HG02840 (cell line): ENCODE data around the gene WNT11.

Source experiments
- ATAC-seq: cut with Tn5 transposase; IDR thresholded peaks from one replicate; pipeline ENCODE4 v1.9.1; 2021; ENCODE audit warnings: mild to moderate bottlenecking, moderate library complexity, moderate number of reproducible peaks; ENCODE audit not compliant: unreplicated experiment, low FRiP score

WNT11 gene

DNA sequence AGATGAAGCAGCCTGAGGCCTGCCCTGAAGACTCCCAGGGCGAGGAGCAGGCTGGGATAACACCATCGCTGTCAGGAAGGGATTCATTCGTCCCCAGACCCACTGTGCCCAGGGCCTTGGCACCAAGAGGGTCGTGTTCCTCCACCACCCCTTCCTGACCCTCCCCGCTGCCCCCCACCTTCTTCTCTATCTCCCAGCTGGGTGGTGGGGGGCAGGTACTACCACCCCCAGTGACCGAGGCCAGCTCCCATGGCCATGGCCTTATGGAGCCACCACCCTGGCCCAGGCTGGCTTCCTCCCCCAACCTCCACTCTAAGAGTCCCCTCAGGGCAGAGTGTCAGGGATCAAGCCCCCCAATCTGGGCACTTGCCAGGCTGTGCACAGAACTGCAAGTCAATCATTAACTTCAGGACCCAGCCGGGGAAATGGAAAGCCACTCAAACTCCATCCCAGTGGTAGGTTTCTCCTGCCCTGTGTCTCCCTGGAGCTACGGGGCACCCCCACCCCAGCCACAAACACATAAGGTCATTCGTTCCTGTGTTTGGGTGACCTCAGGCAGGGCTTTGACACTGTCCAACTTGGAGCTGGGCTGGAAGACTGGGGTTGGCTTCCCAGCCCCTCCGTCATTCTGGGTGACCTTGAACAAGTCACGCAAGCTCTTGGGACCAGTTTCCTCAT lies 33.3 kb upstream of the WNT11 start:
- ATAC-seq: no peak

GRCh38 chr11:76238551-76238950 lies 32.2 kb upstream of the WNT11 start:
- ATAC-seq: no peak

GRCh38 chr11:76237914-76238313 lies 31.6 kb upstream of the WNT11 start:
- no peak for ATAC-seq

GRCh38 chr11:76237000-76237649 lies 30.8 kb upstream of the WNT11 start:
- no peak for ATAC-seq

GRCh38 chr11:76236092-76236999 lies 30.0 kb upstream of the WNT11 start:
- peak; percentile 18 for ATAC-seq

GRCh38 chr11:76235233-76236091 lies 29.2 kb upstream of the WNT11 start:
- peak; percentile 54 for ATAC-seq

- peak; percentile 9 for ATAC-seq
These were observed 28.3 kb upstream of the WNT11 start for GRCh38 chr11:76234416-76235232.

GRCh38 chr11:76234021-76234415 lies 27.7 kb upstream of the WNT11 start:
- ATAC-seq: no peak

- no peak for ATAC-seq
These were observed 27.1 kb upstream of the WNT11 start for GRCh38 chr11:76233196-76233921.

GRCh38 chr11:76232026-76232665 lies 25.8 kb upstream of the WNT11 start:
- ATAC-seq: no peak

- no peak for ATAC-seq
These were observed 24.9 kb upstream of the WNT11 start for GRCh38 chr11:76231121-76231738.

GRCh38 chr11:76230392-76230791 lies 24.1 kb upstream of the WNT11 start:
- no peak for ATAC-seq

GRCh38 chr11:76229690-76230240 lies 23.5 kb upstream of the WNT11 start:
- no peak for ATAC-seq

DNA sequence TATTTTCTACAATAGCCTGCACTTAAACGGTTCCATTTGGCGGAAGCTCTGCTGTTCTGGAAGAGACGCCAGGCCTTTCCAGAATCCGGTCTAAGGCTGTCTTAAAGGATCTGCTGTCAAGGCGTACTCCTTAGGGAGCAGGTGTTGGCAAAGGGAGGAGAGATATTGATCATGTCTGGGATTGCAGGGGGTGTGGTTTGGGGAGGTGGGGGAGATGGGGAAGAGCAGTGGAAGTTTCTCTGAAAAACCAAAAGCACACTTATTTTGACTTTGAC lies 22.5 kb upstream of the WNT11 start:
- ATAC-seq: no peak

GRCh38 chr11:76228071-76228874 lies 22.0 kb upstream of the WNT11 start:
- no peak for ATAC-seq

GRCh38 chr11:76226626-76227025 lies 20.3 kb upstream of the WNT11 start:
- no peak for ATAC-seq

GRCh38 chr11:76225122-76225611 lies 18.9 kb upstream of the WNT11 start:
- no peak for ATAC-seq
